Activated naive CD4-positive, alpha-beta T cell treated with Interleukin-2 at 50 U/mL for 16 hours (primary cell): Measurements from ENCODE around the gene CAPN7.

Experiments used
- DNase-seq: peaks from one replicate; pipeline ENCODE4 v3.0.0-alpha.2; 2020

The CAPN7 gene

DNA sequence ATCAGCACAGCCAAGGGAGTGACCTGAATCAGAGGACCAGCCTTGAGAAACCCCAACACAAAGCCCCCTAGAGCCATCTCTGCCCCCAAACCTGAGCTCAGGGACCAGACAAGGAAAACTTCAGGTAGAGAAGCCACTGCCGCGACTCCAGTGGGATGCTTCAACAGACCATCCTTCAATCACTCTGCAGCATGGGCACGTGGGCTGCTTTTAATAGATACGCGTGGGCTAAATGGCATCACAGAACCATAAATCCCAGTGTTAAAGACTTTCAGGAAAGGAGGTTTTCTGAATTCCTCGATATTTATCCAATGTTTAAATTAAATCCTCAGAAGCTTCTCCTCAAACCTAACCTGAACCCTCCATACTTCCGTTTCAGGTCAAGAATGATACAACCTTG, 95.7 kb downstream of the CAPN7 start:
- no peak for DNase-seq
